Epithelial cell of esophagus (primary cell): ENCODE data around the gene LIN52.

Experiments
- DNase-seq: peaks from one replicate; pipeline ENCODE4 v3.0.0; 2010; ENCODE audit warnings: low read depth
- H3K4me3 ChIP-seq: 2 replicates; pipeline ENCODE4 v1.5.1; 2011; ENCODE audit warnings: mild to moderate bottlenecking, low read length, control low read depth
- CTCF ChIP-seq: IDR thresholded peaks from 2 replicates; pipeline ENCODE4 v1.5.1; 2011; ENCODE audit warnings: low read depth, mild to moderate bottlenecking, low read length, control low read depth, inconsistent platforms; ENCODE audit not compliant: insufficient read depth; ENCODE audit errors: missing control alignments

LIN52 gene

GRCh38 chr14:74179856-74180255 is 95.1 kb downstream of the LIN52 start:
- no peak for TF ChIP-seq CTCF
- DNase-seq, result no peak
- no peak overlapping the region for H3K4me3 ChIP-seq

DNA sequence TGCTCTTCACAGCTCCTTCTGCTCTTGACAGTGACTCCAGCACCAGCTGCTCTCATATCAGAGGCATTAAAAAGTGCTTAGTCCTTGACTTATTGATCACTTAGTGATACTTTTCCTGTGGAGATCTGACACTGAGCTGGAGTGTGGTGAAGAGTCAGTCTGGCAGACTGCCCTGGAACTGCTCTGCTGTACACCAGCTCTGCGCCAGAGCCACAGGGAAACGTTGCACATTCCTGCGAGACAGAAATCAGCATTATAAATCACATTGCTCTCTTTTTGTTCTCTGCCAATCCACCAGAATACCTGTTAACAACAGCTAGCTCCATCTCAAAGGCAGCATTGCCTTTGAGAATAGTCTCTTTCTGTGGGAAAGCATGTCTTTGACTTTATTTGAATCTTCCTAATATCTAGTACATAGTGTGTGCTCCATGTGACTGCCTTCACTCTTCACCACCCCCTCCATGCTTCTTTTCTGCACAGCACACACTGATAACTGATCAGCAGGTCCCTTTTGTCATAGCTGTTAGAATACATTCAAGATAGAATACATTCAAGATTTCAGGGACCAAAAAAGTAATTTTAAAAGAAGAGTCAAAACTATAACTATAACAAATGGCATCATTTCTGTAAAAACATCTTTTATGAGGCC is 106.3 kb downstream of the LIN52 start:
- no peak for DNase-seq
- no peak for TF ChIP-seq CTCF
- H3K4me3 ChIP-seq, result no peak overlapping the region

DNA sequence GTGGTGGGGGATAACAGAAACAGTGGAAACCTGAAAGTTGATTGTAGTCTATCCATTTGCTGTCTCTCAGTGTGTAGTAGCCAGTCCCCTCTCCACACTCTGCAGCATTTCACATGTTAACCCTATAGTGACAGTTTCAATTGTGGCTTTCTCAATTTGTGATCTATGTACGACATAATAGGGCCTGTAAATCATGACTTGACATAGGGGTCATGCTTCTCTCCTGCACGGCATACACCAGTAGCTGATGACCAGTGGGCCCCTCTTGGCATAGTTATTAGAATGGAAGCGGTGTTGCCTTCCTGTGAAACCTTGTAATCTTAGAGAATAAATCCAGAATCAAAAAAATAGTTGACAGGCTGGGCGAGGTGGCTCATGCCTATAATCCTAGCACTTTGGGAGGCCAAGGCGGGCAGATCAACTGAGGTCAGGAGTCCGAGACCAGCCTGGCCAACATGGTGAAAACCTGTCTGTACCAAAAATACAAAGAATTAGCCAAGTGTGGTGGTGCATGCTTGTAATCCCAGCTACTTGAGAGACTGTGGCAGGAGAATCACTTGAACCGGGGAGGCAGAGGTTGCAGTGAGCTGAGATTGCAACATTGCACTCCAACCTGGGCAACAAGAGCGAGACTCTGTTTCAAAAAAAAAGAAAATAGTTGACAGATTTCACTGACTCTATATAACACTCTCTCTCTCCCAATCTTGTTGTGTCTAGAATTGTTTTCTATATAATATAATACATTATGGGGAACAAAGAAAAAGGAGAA is 109.9 kb downstream of the LIN52 start:
- TF ChIP-seq CTCF, result no peak
- no peak overlapping the region for H3K4me3 ChIP-seq
- DNase-seq, result no peak

- H3K4me3 ChIP-seq, result no peak overlapping the region
Measured at GRCh38 chr14:74195623-74196022, 110.9 kb downstream of the LIN52 start.

GRCh38 chr14:74198441-74199234 is 113.9 kb downstream of the LIN52 start:
- no peak for DNase-seq
- TF ChIP-seq CTCF, result no peak

More at GRCh38 chr14:74195623-74196022, 110.9 kb downstream of the LIN52 start:
- no peak for DNase-seq
- TF ChIP-seq CTCF, result no peak

GRCh38 chr14:74202113-74202512 is 117.4 kb downstream of the LIN52 start:
- TF ChIP-seq CTCF, result no peak
- no peak overlapping the region for H3K4me3 ChIP-seq
- no peak for DNase-seq

More at GRCh38 chr14:74198441-74199234, 113.9 kb downstream of the LIN52 start:
- H3K4me3 ChIP-seq, result no peak overlapping the region
